Measurements from ENCODE around the gene LIAS. TPM values are rescaled to one million over a fixed set of nuclear protein-coding genes. Genes with fewer than 3 reads are reported as not detected.

The LIAS gene
- total RNA-seq, 6 experiments from 2014 or later, result 6.9 to 9.4 (median 8.1) TPM

- no peak overlapping the region for H3K4me3 Mint-ChIP-seq
- TF ChIP-seq CTCF (IDR thresholded peaks at IDR 0.05), result no peak
- peaks cover 14% of the 10 kb centered on the region for H3K4me1 Mint-ChIP-seq (ENCODE audit: low read depth)
- peaks cover 23% of the 10 kb centered on the region for H3K36me3 Mint-ChIP-seq (ENCODE audit: low read depth)
- peak overlapping the region; percentile 74 for H3K27ac Mint-ChIP-seq
- no peak for DNase-seq
- H3K9me3 Mint-ChIP-seq, result no peaks in the 10 kb centered on the region
- H3K27me3 Mint-ChIP-seq (ENCODE audit: insufficient read depth), result no peaks in the 10 kb centered on the region
Measured at GRCh38 chr4:39516407-39516966, 57.6 kb downstream of the LIAS start.

GRCh38 chr4:39518484-39518883, 59.6 kb downstream of the LIAS start:
- Mint-ChIP-seq H3K27ac (no peak overlapping the region), H3K9me3 (no peaks in the 10 kb centered on the region), H3K4me1 (ENCODE audit: low read depth) (peaks cover 32% of the 10 kb centered on the region), H3K27me3 (ENCODE audit: insufficient read depth) (no peaks in the 10 kb centered on the region), H3K36me3 (ENCODE audit: low read depth) (peaks cover 22% of the 10 kb centered on the region), H3K4me3 (no peak overlapping the region)
- no peak for TF ChIP-seq CTCF (IDR thresholded peaks at IDR 0.05)
- no peak for DNase-seq

- H3K9me3 Mint-ChIP-seq, result no peaks in the 10 kb centered on the region
- TF ChIP-seq CTCF (IDR thresholded peaks at IDR 0.05), result no peak
- H3K4me3 Mint-ChIP-seq, result peak overlapping the region; percentile 69
- H3K27ac Mint-ChIP-seq, result peak overlapping the region; percentile 85
- H3K27me3 Mint-ChIP-seq (ENCODE audit: insufficient read depth), result no peaks in the 10 kb centered on the region
- peaks cover 45% of the 10 kb centered on the region for H3K4me1 Mint-ChIP-seq (ENCODE audit: low read depth)
- DNase-seq, result peak; percentile 74
- H3K36me3 Mint-ChIP-seq (ENCODE audit: low read depth), result peaks cover 24% of the 10 kb centered on the region
Measured at GRCh38 chr4:39521253-39521919, 62.5 kb downstream of the LIAS start.

- no peak for DNase-seq
- peak overlapping the region; percentile 69 for H3K4me3 Mint-ChIP-seq
- H3K4me1 Mint-ChIP-seq (ENCODE audit: low read depth), result peaks cover 45% of the 10 kb centered on the region
- H3K27me3 Mint-ChIP-seq (ENCODE audit: insufficient read depth), result no peaks in the 10 kb centered on the region
- peak overlapping the region; percentile 85 for H3K27ac Mint-ChIP-seq
- H3K9me3 Mint-ChIP-seq, result no peaks in the 10 kb centered on the region
- TF ChIP-seq CTCF (IDR thresholded peaks at IDR 0.05), result no peak
- peaks cover 23% of the 10 kb centered on the region for H3K36me3 Mint-ChIP-seq (ENCODE audit: low read depth)
Measured at GRCh38 chr4:39522068-39522467, 63.2 kb downstream of the LIAS start.

GRCh38 chr4:39524161-39524957, 65.5 kb downstream of the LIAS start:
- Mint-ChIP-seq H3K4me1 (ENCODE audit: low read depth) (peaks cover 54% of the 10 kb centered on the region), H3K9me3 (no peaks in the 10 kb centered on the region), H3K27me3 (ENCODE audit: insufficient read depth) (peaks cover 5% of the 10 kb centered on the region), H3K4me3 (peak overlapping the region; percentile 94), H3K27ac (peak overlapping the region; percentile 49), H3K36me3 (ENCODE audit: low read depth) (peaks cover 28% of the 10 kb centered on the region)
- TF ChIP-seq CTCF (IDR thresholded peaks at IDR 0.05), result no peak
- no peak for DNase-seq
